Thyroid gland (tissue), 4 donors: ENCODE results near the gene MRPS27.

Experiments used
- POLR2A ChIP-seq, 2 donors: fragments of 450-650 bp; IDR thresholded peaks; one replicate each; pipeline ENCODE4 v1.6.1; 2017; ENCODE audit warnings: antibody characterized with exemption in 2 of 2, mild to moderate bottlenecking in 2 of 2, moderate library complexity in 1 of 2
- TF ChIP-seq, protein P1 (sequence below), 6 experiments: fragments of 200-600 bp in 3 of 6; fragments of 450-650 bp in 3 of 6; sonication (generic) in 3 of 6; IDR thresholded peaks; one replicate each; pipeline ENCODE4 v1.5.1; 2016 to 2019; ENCODE audit warnings: antibody characterized with exemption in 6 of 6, mild to moderate bottlenecking in 2 of 6, inconsistent platforms in 1 of 6, moderate library complexity in 1 of 6

GRCh38 chr5:72338689-72339209 lies 18.7 kb upstream of the MRPS27 start:
- TF ChIP-seq, protein P1, sequence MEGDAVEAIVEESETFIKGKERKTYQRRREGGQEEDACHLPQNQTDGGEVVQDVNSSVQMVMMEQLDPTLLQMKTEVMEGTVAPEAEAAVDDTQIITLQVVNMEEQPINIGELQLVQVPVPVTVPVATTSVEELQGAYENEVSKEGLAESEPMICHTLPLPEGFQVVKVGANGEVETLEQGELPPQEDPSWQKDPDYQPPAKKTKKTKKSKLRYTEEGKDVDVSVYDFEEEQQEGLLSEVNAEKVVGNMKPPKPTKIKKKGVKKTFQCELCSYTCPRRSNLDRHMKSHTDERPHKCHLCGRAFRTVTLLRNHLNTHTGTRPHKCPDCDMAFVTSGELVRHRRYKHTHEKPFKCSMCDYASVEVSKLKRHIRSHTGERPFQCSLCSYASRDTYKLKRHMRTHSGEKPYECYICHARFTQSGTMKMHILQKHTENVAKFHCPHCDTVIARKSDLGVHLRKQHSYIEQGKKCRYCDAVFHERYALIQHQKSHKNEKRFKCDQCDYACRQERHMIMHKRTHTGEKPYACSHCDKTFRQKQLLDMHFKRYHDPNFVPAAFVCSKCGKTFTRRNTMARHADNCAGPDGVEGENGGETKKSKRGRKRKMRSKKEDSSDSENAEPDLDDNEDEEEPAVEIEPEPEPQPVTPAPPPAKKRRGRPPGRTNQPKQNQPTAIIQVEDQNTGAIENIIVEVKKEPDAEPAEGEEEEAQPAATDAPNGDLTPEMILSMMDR (IDR thresholded peaks at IDR 0.05), result no peak
- no peak for TF ChIP-seq POLR2A (IDR thresholded peaks at IDR 0.05)
